ELR (cell line): ENCODE measurements around the gene NRP1.

Experiments
- DNase-seq: peaks from one replicate; pipeline ENCODE4 v3.0.0-alpha.2; 2015; ENCODE audit warnings: low read depth

NRP1 gene

DNA sequence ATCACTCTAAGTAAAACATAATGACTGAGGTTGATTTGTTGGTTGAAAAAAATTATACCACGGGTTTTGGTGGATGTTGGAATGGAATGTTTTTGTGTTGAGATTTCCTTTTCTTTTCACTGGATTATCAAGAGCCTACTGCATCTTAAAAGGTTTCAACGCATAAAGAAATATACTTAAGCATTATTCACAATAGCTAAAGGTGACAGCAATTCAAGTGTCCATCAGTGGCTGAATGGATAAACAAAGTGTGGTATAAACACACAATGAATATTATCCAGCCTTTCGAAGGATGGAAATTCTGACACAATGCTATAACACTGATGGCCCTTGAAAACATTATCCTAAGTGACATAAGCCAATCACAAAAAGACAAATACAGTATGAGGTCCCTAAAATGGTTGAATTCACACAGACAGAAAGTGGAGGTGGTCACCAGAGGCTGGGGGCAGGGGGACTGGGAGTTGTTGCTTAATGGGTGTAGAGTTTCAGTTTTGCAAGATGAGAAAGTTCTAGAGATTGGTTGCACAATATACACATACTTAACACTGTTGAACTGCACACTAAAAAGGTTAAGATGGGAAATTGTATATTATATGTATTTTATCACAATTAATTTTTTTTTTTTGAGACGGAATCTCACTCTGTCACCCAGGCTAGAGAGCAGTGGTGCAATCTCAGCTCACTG is 122.3 kb downstream of the NRP1 start:
- DNase-seq, result no peak

DNA sequence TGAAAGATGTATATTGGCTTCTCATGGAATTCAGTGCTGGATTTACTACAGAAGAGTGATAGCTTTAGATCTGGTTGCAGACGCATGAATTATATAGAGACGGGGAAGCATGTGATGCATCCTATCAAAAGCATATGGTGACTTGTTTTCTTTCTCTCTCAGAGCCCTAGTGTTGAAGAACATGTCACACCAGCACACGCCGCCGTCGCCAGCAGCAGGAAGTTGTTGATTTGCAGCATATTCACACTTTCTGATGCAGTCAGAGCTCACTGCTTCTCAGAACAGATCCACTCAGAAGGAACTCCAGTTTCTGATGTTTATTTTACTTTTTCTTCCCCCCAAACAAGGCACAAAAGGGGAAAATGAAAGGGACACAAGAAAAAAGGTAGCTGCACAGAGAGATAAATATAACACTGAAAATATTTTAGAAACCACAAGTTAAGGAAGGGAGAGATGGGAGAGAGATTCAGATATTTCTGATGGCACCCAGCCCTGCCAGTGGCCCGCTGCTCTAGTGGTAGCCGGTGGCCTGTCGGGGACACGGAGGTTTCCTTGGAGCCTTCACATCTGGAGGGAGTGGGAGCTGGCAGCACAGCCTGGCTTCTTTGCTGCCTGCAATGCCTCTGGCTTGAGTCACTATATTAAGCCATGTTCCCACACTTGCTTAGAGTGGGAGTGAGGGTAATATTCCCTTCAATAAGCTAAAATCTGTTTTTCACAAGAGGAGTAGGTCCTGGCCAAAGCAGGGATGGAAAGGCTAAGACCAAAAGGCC is 123.2 kb downstream of the NRP1 start:
- DNase-seq, result peak; percentile 52

DNA sequence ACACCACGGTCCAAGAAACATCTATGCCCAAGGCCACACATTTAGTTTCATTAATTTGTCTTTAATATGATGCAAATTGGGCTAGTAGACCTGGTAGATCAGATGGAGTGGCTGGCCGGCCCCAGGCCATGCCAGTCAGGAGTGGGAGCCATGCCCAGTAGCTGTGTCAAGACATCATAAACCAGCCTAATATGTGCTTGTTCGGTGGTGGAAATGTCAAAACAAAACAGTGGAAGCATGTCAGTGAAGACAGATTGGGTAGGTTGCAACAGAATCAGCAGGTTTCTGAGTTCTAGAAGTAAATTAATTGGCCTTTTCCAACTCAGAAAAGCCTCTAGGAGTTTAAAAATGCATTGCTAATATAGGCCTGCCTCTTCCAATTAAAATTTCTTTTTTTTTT is 124.7 kb downstream of the NRP1 start:
- no peak for DNase-seq

DNA sequence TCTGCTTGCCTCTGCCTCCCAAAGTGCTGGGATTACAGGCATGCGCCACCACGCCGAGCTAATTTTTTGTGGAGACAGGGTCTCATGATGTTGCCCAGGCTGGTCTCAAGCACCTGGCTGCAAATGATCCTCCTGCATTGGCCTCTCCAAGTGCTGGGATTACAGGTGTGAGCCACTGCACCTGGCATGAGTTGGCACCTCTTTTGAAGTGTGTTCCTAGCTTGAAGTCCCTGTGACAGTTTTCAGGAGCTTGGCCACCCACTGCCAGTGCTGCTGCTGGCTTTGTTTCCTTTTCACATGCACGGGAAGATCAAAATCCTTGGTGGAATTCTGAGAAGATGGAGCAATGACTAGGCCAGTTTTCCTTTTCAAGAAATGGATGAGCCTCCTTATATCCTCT is 126.3 kb downstream of the NRP1 start:
- DNase-seq, result no peak

DNA sequence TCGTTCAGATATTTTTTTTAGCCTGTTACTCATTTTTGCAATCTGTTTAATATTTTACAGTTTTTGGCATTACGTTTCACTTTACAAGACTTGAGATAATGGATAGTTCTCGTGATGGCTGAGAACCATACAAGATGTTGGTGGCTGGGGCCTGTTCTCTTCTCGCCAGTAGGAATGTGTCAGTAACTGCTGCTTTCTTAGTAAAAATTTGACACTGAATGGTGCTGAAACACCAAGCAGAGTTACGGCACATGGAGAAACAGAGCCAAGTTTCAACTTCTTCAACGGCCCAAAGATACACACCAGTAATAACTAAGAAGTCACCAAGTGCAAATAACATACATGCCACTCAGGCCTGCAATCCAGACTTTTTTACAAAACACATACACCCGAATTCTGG is 130.4 kb downstream of the NRP1 start:
- DNase-seq, result no peak

DNA sequence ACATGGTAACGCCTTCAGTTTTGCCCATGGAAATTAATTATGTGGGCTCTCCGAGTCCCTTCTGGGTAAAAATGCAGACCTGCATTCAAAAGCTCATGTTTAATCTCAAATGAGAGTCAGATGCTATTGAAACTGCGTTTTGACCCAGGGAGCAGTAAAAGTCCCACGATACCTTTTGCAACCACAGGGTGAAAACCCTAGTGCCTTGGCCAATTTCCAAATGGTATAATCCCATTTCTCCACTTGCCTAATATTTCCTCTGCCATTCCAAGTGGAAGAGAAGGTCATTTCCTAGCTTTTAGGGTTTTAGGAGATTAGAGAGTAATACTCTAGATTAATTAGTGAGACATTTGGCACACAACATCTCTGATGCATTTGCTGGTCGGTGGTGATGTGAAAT is 132.5 kb downstream of the NRP1 start:
- DNase-seq, result no peak

DNA sequence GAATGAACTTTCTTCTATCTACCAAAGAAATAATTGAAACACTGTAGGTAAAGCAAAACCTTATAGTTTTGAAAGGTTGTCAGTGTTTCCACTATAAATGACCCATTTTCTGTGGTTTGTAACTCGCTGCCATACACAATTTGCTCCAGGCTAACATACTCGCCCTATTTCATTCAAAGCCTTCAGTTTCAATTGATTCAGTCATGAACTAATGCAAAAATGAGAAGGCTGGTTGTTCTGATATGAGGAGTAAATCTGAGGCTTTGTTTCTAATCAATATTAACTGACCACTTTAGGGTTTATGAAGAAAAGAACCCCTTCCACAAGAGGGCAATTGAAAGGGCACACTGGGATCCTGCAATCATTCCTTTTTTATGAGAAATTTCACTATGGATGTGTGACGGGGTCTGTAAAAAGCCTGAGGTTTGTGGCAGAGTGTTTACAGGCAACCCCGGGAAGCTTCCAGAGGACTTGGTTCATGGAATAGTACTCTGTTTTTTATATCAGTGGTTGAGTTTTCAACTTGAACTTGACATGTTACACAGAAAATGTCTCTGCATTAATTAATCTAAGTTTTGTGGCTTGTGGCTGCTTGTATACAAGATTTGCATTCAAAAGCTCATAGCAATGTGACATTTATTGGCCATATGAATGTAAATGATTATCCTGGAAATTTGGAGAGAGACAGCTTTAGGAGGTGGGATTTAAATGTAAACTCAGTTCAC is 133.2 kb downstream of the NRP1 start:
- DNase-seq, result no peak

DNA sequence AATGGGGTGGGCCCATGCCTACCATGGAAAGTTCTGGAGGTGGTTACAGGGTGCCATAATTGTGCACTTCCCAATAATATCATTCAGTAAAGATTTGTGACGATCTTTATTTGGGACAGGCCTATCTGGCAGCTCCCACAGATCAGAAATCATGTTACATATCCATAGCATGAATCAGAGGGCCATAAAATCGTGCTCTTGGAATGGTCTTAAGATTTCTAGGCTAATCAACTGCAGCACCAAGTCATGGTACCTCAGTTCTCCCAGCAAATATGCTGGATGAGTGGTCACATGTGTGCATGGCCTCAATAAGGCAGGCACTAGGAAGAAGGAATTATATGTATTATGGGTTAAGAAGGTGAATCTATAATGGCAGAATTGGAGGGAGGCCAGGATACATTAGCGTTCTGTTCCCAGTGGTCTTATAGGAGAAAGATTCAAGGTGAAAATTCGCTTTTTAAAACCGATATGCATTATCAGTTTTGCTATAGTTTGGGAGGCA is 134.7 kb downstream of the NRP1 start:
- peak; percentile 43 for DNase-seq

DNA sequence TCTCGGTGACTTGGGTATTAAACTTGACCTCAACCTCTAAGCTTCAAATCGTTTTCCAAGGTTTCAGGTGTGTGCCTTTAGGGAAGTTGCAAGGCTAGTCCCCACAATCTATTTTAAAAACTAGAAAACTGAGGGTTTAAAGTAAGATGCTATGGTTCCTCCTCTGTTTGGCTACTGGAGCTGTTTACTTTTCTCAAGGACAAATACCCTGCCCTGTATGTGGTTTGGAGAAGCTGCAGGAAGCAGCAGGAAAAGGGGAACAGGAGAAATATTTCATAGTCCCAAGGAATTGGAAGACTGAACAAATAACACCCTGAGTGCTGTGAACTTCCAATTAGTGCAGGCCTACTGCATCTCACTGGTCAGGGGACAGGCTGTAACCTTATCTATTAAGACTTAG is 135.9 kb downstream of the NRP1 start:
- DNase-seq, result no peak

DNA sequence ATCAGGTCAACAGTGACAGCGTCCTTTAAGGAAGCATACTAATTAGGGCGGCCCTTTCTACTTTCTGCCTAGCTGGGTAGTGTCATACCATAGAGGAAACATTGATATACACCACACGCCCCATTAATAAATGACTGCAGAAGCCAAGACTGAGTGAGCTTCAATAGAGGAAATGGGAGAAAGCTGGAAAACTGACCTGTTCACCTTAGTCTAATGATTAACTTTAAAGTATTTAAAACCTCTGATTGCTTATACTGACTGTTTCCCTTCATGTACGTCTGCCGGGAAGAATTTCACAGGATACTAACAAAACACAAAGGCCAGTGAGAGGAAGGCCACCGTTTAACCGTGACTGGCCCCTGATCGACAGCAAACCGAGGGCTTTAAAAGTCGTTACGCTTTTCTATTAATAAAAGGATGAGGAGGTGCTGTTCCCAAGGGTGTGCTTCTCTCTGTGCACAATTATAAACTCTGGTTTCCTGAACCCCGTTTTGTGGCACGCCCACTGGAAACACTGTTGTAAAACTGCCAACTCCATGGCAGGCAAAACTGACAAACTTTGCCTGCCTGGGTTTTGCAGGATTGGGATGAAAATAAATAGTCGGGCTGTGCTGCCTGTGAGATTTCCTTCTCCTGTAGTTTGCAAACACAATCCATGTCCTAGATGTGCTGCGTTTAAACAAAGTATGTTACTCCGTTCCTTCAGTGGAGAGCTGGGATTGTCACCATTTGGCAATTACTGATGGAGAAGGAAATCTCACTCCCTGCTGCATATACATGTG is 137.6 kb downstream of the NRP1 start:
- DNase-seq, result no peak

DNA sequence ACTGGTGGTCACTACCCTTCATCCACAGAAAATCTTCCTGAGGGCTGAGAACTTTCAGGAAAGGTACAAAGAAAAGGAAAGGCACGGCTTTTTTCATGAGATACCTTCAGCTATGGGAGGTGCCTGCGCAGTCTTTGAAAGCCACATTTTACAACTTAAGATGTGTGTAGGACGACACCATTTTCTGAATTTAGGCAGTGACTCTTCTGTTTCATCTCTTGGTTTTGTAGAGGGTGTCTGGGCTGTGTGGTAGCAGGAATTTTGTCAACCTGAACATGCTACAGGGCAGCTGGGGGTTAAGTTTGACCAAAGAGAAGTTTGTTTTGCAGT is 138.1 kb downstream of the NRP1 start:
- DNase-seq, result no peak

DNA sequence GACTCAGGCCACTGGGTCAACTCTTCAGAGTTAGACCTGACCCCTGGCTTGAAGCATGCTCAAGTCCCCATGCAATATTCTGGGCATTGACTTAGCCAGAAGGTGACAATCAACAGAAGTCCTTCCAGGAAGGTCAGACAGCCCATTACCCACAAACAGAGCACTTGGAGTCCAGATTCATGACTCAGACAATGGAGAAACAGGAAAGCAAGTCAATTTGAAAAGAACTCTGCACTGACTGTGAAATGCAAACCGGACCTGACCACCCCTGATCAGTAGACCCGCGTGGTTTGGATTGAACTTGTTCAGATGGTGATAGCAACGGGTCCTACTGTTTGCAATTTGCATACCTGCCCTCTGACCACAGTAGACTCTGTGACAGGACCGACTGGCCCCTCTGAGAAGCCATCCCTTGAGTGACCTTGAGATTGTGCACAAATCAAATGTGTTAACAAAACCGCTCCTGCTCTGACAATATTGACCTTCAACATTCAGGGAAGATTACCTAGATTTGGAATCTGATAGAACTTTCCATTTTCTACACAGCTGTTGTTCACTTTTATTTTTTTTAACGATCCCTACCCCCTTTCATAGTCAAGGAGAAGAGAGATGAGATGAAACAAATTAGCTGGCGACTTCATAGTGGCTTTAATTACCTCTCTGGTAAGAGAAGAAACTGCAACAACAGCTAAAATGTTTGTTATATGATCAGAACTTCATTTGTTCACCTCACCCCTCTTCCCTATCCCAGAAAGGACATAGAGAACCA is 138.7 kb downstream of the NRP1 start:
- DNase-seq, result peak; percentile 43

DNA sequence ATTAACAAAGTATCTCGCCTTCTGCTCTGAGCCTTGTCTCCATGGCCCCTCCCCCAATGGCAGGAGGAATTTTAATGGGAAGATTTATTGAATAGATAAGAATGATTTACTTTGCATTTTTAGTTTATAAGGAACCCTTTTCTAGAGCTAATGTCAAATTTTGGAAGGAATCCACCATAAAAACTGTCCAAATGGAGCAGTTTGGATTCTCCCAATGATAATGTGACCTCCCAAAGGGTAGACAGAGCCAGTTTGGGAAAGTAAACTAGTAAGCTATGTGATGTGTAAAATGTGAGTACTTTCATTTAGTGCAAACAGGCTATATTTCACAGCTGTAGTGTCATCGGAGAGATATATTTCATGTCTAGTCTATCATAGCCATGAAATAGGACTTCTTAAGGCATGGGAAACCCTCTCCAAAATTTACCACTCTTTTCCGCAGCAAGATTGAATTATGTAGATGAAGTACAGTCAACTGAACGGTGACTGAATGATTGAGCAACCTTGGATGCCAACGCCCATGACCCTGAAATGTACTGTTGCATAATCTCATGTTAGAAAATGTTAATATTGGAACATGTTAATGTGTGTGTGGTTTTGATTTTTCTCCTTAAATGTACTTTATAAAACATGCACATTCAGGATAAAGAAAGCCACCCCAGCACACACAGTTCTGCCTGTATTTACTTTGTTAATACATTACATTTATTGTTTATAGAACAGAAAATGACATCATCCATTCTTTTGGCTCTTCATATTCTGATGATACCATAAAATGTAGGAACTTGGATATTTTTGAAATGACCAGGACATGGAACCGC is 140.6 kb downstream of the NRP1 start:
- peak; percentile 75 for DNase-seq

DNA sequence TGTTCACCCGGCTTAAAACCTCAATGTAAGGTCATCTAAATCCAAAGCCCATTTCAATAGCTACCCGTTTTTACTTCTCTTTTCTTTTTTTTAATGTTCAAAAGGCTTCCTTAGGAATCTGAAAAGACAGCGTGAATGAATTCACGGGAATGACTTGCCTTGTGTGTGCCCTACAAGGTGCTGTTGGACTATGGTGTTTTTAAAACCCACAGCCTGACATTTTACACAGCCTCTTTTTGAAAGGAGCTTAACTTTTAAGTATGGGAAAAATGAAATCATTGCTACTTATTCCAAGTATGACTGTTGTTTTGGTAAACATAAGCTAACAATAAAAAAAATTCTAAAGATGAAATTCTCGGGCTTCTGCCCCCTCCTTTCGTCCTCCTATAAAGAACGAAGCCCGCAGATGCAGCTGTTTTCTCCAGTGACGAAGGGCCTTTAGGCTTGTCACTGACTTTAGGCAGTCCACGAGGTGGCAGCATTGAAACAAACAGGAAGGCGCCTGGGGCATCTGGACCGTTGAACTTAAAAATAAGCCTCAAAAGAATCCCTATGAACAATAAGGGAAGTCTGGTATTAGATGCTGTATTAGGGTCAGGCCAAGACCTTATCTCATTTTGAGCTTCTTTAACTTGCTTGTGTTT is 141.3 kb downstream of the NRP1 start:
- DNase-seq, result peak; percentile 88

DNA sequence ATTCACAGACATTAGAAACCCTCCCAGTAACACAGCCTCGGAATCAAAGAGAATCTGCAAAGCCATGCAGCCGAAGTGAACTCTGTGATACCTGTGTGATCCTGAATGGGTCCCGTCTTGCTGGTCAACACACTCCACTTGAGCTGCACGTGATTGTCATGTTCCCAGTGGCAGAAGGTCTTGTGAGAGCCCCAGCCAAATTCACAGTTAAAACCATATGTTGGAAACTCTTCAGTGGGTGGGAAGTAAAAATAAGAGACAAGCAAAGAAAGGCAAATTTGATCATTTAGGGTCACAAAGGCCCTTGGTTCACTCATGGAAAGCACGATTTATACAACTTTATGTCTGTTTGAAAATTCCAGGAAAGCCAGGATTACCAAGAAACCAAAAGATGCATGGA is 142.3 kb downstream of the NRP1 start:
- no peak for DNase-seq

DNA sequence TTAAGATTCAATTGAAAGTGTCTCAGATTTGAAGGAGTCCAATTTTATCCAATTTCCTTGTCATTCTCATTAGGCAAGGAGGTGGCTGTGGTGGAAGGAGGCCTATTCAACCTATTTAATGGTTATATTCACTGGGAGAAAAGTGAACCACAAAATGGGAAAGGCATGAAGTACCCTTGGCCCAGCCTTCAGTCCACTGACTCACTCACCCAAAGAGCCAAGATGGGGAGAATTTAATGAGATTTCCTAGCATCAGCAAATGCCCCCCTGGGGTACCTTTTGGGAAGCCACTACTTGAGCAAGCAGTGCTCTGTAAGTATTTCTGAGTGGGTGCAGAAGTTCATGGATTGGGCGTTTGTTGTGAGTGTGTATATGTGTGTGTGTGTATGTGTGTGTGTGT is 144.1 kb downstream of the NRP1 start:
- DNase-seq, result no peak

DNA sequence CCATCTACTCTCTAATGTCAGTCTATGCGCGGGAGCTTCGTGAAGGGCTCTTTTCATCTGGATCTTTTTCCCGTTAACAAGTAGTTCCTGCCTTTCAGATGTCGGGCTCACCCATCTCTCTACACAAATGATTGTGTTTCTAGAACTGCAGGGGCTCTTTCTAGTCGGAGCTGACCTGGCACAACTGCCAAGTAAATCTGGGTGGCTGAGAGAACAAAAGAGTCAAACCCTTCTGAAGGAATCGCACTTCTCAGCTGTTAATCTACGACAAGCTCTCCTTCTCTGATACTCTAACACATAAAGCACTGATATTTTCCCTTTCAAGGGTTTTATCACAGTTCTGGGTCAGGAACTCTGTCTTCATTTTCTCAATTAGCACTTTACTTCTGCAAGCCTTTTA is 144.7 kb downstream of the NRP1 start:
- no peak for DNase-seq

DNA sequence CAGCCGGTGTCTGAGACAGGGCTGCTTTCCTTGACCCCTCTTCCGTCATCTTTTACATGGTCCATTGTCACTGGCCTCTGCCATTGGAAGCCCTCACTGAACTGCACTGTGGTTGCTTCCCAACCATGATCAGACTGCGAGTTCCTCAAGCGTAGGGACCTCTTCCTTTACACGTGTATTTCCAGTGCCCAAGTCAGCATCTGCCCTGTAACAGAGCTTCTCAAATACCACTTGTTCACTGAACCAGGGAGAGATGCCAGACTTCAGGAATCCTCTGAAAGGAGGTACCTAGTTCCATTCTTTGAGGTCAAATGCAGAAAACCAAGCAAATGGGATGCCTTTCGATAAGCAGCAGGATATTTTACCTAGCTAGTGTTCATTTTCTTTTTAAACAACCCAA is 145.1 kb downstream of the NRP1 start:
- no peak for DNase-seq

DNA sequence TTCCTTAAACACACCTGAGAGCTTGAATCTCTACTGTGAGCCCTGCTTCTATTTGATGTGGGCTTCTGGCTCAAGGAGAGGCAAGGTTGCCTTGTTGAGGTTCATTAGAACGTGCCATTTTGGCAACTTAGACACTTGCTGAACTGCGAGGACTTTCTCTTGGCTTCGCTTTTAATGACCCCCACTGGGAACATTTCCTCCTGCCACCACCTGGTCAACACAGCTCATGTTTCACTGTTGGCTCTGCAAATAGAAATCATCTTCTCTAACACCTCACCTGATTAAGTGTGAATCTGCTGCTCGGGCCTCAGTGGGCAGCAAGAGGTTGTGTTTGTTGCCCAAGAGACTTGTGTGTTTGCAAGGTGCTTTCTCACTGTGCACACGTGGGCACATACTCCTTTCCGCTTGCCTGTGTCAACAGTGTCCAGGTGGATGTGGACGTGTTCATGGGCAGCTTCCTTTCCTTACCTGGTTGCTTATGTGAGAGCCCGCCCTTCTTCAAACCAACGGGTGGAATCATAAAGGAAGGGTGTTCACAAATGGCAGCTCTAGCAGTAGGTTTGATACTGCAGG is 147.0 kb downstream of the NRP1 start:
- no peak for DNase-seq

DNA sequence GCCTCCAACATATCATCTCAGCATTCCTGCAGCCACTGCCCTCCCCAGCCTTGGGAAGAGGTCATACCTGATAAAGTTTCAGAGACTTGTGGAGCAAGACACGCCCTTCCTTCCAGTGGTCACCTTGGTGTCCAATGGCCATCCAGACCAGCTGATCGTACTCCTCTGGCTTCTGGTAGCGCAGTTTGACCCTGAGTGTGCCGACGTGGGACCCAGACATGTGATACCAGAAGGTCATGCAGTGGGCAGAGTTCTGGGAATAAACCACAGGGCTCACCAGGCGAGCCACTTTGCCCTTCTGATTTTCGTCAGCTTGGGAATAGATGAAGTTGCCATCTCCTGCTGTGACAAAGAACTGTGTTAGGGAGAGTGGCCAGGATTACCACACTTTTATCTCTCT is 148.3 kb downstream of the NRP1 start:
- DNase-seq, result no peak
